HG03521 (cell line): Measurements from ENCODE around the gene IL1A.

Experiments used
- ATAC-seq: cut with Tn5 transposase; IDR thresholded peaks from one replicate; pipeline ENCODE4 v1.9.1; 2021; ENCODE audit warnings: mild to moderate bottlenecking, moderate library complexity; ENCODE audit not compliant: unreplicated experiment

Gene IL1A

DNA sequence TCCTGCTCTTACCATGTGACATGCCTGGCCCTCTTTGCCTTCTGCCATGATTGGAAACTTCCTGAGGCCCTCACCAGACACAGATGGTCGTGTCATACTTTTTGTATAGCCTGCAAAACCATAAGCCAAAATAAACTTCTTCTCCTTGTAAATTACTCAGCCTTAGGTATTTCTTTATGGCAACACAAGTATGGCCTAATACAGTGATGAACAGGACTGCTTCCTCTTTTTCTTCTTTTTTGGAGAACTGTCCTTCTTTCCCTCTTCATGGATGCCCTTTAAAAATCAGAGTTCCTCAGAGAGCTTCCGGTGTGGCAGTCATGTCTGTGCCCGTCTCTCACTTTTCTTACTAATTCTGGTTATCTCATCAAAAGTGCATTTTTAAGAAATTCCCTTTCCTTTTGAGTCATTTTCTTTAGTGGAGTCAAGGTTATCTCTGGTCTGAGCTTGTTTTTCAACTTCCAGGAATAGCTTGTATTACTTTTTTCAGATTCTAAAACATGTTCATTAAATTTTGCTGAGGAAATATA is 9.2 kb upstream of the IL1A start:
- ATAC-seq: no peak

DNA sequence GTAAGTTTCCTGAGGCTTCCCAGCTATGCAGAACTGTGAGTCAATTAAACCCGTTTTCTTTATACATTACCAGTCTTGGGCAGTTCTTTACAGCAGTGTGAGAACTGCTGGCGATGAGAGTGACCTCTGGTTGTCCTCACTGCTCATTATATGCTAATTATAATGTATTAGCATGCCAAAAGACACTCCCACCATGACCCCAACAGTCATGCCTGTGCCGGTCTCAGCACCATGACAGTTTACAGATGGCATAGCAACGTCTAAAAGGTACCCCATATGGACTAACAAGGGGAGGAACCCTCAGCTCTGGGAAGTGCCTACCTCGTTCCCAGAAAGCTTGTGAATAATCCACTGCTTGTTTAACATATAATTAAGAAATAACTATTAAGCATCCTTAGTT is 8.1 kb upstream of the IL1A start:
- ATAC-seq: no peak

DNA sequence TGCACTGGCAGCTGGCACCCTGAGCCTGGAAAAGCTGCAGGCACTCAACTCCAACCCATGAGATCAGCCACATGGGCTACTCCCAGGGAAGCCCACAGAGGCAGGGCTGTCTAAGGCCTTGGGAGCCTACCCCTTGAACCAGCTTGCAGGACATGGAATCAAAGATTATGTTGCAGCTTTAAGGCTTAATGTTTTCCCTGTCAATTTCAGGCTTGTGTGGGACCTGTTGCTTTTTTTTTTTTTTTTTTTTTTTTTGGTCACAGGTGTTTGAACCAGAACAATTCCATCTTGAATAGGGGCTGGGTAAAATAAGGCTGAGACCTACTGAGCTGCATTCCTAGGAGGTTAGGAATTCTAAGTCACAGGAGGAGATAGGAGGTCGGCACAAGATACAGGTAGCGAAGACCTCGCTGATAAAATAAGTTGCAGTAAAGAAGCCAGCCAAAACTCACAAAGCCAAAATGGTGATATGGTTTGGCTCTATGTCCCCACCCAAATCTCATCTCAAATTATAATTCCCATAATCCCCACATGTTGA is 7.5 kb upstream of the IL1A start:
- ATAC-seq: no peak

DNA sequence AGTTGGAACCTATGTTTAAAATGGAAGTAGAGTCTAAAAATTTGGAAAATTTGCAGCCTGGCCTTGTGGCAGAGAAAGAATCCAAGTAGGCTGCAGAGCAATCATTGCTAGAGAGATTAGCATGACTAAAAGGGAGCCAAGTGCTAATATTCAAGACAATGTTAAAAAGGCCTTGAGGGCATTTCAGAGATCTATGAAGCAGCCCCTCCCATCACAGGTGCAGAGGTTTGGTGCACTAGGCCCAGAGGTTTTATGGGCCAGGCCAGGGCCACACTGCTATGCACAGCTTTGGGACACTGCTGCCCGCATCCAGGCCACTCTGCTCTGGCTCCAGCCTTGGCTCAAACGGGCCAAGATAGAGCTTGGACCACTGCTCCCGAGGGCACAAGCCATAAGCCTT is 6.7 kb upstream of the IL1A start:
- no peak for ATAC-seq

DNA sequence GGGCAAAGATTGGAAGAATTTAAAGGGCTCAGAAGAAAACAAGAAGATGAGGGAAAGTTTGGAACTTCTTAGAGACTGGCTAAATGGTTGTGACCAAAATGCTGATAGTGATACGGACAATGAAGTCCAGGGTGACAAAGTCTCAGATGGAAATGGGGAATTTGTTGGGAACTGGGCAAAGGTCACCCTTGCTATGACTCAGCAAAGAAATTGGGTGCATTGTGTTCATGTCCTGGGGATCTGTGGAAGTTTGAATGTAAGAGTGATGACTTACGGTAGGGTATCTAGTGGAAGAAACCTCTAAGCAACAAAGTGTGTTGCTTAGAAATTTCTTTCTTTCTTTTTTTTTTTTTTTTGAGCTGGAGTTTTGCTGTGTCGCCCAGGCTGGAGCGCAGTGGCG is 6.0 kb upstream of the IL1A start:
- ATAC-seq: no peak

DNA sequence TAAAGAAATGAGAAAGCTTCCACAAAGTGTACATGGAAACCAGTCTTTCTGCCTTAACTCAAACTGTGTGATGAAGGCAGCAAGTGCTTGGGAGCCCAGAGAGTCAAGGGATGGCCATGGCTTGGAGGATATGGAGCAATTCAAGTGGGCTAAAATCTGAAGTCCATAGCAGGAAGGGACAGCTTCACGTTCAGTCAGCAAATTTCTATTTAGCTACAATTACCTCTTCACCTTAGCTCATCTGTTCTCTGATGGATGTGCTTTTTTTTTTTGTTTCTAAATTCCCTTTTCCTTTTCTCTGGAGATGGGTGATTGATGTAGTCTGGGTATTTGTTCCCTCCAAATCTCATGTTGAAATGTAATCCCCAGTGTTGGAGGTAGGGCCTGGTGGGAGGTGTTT is 4.9 kb upstream of the IL1A start:
- no peak for ATAC-seq

DNA sequence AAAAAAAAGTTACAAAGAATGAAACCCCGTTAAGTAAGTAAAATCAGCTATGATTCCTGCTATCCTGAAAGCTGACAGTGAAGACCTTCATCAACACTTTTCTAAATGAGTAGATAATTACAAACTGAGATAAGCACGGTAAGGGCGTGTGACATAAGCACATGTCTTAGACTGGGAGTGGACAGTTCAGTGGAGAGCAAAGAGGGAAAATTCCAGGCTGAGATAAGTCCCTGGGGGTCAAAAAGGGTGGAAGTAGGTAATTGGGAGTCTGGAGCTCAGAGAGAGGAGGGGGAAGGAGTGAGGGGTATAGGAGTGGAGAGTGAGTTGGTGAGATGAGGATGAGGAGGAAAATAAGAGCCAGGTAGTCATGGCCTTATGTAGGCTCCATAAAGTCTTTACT is 4.4 kb upstream of the IL1A start:
- no peak for ATAC-seq

DNA sequence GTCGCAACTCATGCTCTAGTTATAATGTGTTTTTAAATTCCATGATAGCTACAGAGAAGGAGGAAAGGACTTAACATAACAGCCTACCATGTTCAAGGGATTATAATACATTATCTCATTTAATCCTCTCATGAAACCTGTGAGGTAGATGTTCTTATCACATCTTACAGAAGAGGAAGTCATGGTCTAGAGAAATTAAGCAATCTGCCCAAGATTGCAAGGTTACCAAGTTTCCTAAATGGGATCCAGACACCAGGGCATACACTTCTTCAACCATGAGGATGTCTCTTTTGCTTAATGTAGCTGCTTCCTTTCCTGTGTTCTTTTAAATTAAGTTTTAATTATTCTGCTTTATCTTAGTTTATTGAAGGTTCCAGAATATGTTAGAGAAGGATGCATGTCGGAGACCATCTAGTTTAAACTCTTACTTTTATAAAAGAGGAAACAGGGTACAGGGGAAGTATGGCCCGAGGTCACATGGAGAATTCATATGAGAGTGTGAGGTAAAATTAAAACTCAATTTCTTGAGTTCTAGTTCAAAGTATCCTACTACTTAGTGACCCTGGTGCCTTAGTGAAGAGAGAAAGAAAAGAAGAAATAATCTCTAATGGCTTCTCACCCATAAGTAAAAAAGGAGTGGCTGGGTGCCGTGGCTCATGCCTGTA is 3.6 kb upstream of the IL1A start:
- ATAC-seq: no peak

DNA sequence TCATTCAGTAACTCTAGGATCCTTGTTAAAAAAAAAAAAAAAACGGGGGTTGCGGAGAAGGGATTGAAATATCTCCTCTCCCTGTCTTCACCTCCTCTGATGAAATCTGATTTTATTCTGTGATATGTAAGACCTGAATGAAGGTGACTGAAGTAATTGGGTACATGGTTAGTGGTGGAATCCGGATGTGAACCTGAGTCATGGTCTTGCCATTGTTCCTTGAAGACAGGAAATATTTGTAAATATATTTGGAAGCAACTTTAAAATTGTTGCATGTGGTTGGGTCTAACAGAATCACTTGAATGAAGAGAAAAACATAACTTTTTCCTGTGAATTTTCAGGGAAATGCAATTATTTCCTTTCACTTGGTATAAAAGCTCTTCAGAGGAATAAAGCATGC is 3.0 kb upstream of the IL1A start:
- ATAC-seq: no peak

DNA sequence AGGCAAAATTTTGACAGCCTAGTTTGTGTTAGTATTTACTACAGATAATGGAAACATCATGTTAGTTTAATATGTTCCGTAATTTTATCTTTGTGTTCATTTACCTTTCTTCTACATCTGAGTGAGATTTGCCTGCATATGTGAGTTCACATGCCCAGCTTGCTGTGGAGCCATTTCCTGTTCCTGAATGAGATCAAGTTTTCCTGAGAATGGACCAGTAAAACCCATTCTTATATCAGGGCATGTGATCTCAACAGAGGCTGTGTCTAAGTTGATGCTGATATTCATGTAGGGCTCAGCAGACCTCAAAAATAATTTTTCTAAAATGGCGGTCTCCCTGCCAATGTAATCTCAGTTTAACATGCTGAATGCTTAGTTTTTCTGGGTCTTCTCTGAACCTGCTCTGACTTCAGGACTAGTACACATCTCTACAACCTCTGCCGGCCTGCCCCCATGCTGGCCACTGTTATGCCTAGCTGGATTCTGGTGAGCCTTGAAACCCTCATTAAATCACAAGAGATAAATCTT is 1.0 kb downstream of the IL1A start:
- ATAC-seq: no peak

DNA sequence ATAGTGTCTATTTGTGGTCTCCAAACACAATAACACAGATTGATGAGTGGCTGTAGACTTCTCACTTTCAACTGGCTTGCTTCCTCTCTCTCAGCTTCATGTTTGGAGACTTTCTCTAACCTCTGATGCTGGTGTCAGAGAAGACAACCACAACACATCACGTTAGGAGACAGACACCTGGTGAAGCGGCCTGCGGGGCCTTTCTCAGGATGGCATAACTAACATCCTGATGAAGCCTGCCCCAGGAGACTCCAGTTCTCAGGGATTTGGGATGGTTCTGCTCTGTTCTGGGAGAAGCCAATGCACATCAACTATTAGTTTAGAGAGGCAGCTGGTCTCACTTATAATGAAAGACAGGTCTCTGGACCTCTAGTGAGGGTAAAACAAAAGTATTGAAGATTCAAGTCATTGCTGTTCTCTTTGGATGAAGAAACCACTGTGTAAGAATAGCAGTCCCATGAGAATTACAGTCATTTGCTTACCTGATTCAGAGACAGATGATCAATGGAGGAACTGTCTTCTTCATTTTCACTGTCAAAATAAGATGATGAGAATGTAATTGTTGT is 2.0 kb downstream of the IL1A start:
- ATAC-seq: peak; percentile 68

DNA sequence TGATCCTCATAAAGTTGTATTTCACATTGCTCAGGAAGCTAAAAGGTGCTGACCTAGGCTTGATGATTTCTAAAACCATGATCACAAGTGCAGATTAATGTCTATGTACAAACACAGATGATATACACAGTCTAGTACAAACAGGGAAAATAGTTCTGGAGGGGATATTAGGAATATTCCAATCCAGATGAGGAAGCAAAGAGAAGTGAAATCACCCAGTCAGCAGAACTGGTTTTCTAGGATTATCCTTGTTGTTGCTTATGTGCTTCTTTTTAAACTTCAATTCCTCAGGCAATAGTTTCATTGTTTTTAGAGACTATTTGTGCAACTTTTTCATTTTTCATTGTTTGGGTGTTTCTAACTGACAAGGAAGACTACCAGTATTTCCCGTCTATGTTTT is 4.7 kb downstream of the IL1A start:
- ATAC-seq: no peak

DNA sequence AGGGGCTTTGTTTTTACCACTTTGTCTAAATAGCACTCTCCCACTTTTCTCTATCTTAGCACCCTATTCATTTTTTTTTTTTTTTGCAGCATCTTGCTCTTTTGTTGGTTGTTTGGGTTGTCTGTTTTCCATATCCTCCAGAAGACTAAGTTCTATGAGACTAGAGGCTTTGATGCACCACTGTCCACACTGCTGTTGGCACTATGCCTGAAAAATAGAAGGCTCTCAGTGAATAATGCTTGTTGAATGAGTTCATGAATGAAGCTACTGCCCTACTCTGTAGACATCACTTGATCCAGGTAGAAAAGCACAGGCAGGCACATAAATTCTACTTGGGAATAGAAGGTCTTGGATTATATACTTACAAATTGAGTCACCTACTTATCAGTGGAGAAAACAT is 7.3 kb downstream of the IL1A start:
- no peak for ATAC-seq

DNA sequence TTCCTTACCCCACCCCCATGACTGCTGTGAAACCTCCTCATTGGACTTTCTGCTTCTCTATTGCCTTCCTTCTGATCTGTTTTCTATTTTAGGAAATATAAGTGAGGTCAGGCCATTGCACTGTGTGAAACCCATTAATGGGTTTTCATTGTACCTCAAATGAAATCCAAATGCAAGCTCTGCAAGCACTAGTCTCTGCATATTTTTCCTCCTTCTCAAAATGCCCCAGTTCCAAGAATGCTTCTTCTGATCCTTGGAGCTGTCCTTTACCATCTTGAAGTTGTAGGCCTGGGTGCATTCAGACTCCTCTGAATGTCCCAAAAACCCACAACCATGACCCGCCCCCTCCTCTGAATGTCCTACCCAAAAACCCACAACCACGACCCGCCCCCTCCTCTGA is 8.2 kb downstream of the IL1A start:
- no peak for ATAC-seq

DNA sequence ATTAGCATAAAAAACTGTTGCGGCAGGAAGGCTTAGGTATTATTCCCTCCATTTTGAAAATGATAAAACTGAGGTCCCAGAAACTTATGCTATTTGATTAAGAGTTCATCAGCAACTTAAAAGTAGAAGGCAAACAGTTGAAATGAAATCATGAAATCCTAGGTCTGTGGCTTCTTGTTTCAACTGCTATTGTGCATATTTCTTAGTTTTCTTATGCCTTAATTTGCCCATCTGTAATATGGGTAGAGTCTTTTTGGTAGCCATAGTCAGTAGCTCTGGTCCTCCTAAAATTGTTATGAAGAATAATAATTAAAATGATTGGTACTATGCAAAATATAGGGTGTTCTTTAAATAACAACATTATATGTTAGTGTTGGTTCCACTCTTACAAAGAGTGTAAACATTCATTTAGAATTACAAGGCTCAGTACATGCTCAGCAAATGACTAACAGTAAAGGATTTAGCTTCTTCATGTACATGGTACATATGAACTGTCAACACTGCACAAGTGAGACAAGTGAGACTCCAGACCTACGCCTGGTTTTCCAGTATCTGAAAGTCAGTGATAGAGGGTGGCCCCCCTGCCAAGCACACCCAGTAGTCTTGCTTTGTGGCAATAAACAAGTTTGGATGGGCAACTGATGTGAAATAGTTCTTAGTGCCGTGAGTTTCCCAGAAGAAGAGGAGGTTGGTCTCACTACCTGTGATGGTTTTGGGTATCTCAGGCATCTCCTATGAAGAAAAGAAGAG is 9.6 kb downstream of the IL1A start:
- ATAC-seq: no peak

DNA sequence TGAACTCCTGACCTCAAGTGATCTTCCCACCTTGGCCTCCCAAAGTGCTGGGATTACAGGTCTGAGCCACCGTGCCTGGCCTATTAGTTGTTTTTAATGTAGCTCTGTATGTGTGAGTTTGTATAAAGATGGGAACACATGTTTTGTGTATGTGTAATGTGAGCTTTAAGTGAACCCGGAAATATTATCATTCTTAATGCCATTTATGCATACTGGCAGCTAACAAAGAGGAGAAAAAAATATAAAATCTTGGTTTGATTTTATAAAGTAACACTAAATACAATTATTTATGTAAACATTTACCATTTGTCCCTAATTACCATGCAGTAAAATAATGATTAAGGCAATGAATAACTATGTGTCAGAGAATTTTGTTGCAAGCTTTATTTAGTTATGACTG is 10.7 kb downstream of the IL1A start:
- no peak for ATAC-seq

DNA sequence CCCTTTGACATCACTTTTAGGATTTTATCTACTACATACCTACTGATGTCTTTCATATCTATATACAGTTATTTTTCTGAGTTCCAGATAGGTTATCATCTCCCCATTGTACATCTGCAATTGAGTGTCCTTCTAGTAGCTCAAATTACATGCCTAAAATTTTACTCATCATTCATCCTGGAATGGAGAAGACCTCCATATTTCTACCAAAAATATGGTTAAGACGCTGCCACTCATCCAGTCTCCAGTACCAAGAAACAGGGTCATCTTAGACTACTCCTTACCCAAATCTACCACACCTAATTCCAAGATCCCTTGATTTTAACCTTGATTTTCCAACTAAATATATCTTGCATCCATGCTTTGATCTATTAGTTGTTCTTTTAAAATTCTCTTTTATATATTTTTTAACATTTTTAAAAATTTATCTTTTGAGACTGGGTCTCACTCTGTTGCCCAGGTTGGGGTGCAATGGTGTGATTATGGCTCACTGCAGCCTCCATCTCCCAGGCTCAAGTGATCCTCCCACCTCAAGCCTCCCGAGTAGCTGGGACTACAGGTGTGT is 11.3 kb downstream of the IL1A start:
- no peak for ATAC-seq

DNA sequence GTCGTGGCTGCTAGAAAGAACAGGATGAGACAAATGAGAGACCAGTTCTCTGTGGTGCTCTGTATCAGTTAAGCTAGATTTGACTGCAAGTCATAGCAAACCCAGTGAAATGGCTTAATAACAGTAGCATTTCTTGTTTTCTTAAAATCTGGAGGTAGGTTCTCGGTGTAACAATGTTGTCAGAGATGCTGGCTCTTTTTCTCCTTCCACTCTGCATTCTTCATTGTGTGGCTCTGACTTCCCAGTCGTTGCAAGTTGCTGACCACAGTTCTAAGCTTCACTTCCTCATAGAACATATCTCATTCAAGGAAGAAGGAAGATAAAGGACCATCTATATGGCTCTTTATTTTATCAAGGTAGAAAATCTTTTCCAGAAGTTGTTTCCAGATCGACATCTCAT is 12.0 kb downstream of the IL1A start:
- ATAC-seq: no peak

DNA sequence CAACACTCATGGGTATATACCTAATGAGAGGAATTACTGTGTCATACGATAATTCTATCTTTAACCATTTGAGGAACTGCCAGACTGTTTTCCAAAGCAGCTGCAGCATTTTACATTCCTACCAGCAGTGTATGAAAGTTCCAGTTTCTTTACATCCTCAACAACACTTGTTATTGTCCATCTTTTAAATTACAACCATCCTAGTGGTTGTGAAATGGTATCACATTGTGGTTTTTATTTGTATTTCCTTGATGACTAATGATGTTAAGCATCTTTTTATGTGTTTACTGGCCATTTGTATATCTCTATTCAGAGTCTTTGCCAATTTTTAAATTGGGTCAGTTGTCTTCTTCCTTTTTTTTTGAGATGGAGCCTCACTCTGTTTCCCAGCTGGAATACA is 15.9 kb downstream of the IL1A start:
- no peak for ATAC-seq

DNA sequence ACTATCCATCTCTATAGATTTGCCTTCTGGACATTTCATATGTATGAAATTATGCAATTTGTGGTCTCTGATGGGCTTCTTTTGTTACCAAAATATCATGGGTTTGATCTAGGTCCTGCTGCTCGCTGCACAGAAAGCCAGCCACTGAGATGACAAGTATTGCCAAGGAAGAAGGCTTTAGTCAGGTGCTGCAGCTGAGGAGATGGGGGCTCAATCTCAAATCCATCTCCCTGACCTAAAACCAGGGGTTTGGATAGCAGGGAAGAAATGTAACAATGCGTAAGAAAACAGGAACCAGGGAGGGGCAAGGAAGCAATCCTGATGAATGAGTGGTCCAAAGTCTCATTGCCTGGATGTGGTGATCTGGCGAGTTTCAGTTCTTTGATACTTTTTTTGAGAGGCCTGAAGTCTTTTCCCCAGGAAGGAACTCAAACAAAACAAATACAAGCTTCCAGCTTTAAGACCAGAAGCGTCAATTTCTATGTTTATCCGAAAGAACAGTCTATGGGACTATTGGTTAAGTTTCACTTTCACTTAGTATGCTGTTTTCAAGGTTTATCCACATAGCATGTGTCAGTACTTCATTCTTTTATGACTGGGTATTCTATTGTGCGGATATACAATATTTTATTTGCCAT is 16.5 kb downstream of the IL1A start:
- no peak for ATAC-seq

DNA sequence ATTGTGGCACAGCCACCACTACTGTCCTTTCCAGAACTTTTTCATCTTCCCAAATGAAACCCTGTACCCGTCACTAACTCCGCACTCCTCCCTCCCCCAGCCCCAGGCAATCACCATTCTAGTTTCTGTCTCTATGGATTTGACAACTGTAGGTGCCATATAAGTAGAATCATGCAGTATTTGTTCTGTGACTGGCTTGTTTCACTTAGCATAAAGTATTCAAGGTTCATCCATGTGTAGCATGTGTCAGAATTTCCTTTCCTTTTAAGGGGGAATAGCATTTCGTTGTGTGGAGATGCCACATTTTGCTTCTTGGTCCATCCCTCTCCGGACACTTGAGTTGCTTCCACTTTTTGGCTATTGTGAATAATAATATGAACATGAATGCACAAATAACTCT is 19.0 kb downstream of the IL1A start:
- ATAC-seq: no peak
